Skeletal muscle tissue (tissue), 4 donors: Measurements from ENCODE around the gene BET1. TPM values are rescaled to one million over a fixed set of nuclear protein-coding genes. Genes with fewer than 3 reads are reported as not detected.

Experiments
- H3K27ac ChIP-seq: one replicate; pipeline ENCODE4 v1.7.0; 2013; ENCODE audit warnings: mild to moderate bottlenecking, low read depth, low read length, inconsistent platforms
- H3K27me3 ChIP-seq, 3 donors: one replicate each; pipeline ENCODE4 v1.7.0; 2013; ENCODE audit warnings: low read length in 3 of 3; ENCODE audit not compliant: control insufficient read depth in 3 of 3, insufficient read depth in 3 of 3
- H3K36me3 ChIP-seq, 3 donors: one replicate each; pipeline ENCODE4 v1.7.0; 2013; ENCODE audit warnings: low read length in 3 of 3; ENCODE audit not compliant: control insufficient read depth in 3 of 3, insufficient read depth in 3 of 3
- H3K4me1 ChIP-seq, 3 donors: one replicate each; pipeline ENCODE4 v1.7.0; 2013; ENCODE audit warnings: low read length in 3 of 3, mild to moderate bottlenecking in 3 of 3; ENCODE audit not compliant: control insufficient read depth in 3 of 3, insufficient read depth in 3 of 3
- H3K4me3 ChIP-seq, 3 donors: one replicate each; pipeline ENCODE4 v1.7.0; 2013; ENCODE audit warnings: low read length in 3 of 3
- H3K9ac ChIP-seq, 3 donors: one replicate each; pipeline ENCODE4 v1.7.0; 2013; ENCODE audit warnings: low read length in 3 of 3, mild to moderate bottlenecking in 3 of 3, moderate library complexity in 2 of 3, low read depth in 1 of 3
- H3K9me3 ChIP-seq, 3 donors: one replicate each; pipeline ENCODE4 v1.7.0; 2013; ENCODE audit warnings: low read length in 3 of 3; ENCODE audit not compliant: control insufficient read depth in 3 of 3
- total RNA-seq: library from RNA; depleted of rRNA; stranded (reverse); fragments of >200 nt; gene quantifications from one replicate; pipeline ENCODE4 v1.2.3, GENCODE V29; 2014
- donor health status: Osteomylitis.

BET1 gene
- total RNA-seq, 1 donor from 2014 or later, result 19.3 TPM

- Histone ChIP-seq H3K9me3 (no peaks in the 10 kb centered on the region), H3K4me1 (no peaks in the 10 kb centered on the region), H3K27me3 (no peaks in the 10 kb centered on the region), H3K9ac (no peak overlapping the region), H3K36me3 (no peaks in the 10 kb centered on the region), H3K4me3 (no peak overlapping the region), H3K27ac (no peak overlapping the region)
Measured at GRCh38 chr7:94016786-94017185, 12.6 kb upstream of the BET1 start.

GRCh38 chr7:94015538-94015937, 11.4 kb upstream of the BET1 start:
- Histone ChIP-seq H3K4me1 (no peaks in the 10 kb centered on the region), H3K4me3 (no peak overlapping the region), H3K27me3 (no peaks in the 10 kb centered on the region), H3K9ac (no peak overlapping the region), H3K36me3 (no peaks in the 10 kb centered on the region), H3K27ac (no peak overlapping the region), H3K9me3 (no peaks in the 10 kb centered on the region)

GRCh38 chr7:94012746-94013145, 8.6 kb upstream of the BET1 start:
- Histone ChIP-seq H3K27ac (no peak overlapping the region), H3K36me3 (no peaks in the 10 kb centered on the region), H3K9ac (no peak overlapping the region), H3K4me1 (no peaks in the 10 kb centered on the region), H3K4me3 (no peak overlapping the region), H3K27me3 (no peaks in the 10 kb centered on the region), H3K9me3 (no peaks in the 10 kb centered on the region)

- no peak overlapping the region for H3K27ac ChIP-seq
- no peaks in the 10 kb centered on the region for H3K4me1 ChIP-seq
- no peaks in the 10 kb centered on the region for H3K9me3 ChIP-seq
- no peak overlapping the region for H3K9ac ChIP-seq
- H3K4me3 ChIP-seq, result no peak overlapping the region
- H3K36me3 ChIP-seq, result no peaks in the 10 kb centered on the region
- H3K27me3 ChIP-seq, result no peaks in the 10 kb centered on the region
Measured at GRCh38 chr7:94011714-94012353, 7.7 kb upstream of the BET1 start.

- Histone ChIP-seq H3K36me3 (no peaks in the 10 kb centered on the region), H3K27ac (no peak overlapping the region), H3K9ac (no peak overlapping the region), H3K27me3 (peaks cover 0 to 2% (median 0%) of the 10 kb centered on the region in 3 donors), H3K4me1 (peaks cover 2 to 4% (median 2%) of the 10 kb centered on the region in 3 donors), H3K9me3 (no peaks in the 10 kb centered on the region), H3K4me3 (no peak overlapping the region)
Measured at GRCh38 chr7:94008537-94008936, 4.4 kb upstream of the BET1 start.

- H3K4me1 ChIP-seq, result peaks cover 2 to 16% (median 10%) of the 10 kb centered on the region in 3 donors
- no peak overlapping the region for H3K27ac ChIP-seq
- H3K27me3 ChIP-seq, result peaks cover 0 to 2% (median 0%) of the 10 kb centered on the region in 3 donors
- H3K4me3 ChIP-seq, result no peak overlapping the region
- no peaks in the 10 kb centered on the region for H3K36me3 ChIP-seq
- H3K9me3 ChIP-seq, result no peaks in the 10 kb centered on the region
- H3K9ac ChIP-seq, result no peak overlapping the region
Measured at GRCh38 chr7:94005753-94006152, 1.6 kb upstream of the BET1 start.

GRCh38 chr7:94003446-94004023, 620 bp downstream of the BET1 start:
- Histone ChIP-seq H3K4me3 (peak overlapping the region; percentile 88 to 94 (median 91)), H3K27me3 (peaks cover 0 to 2% (median 0%) of the 10 kb centered on the region in 3 donors), H3K27ac (peak overlapping the region; percentile 85), H3K9ac (peak overlapping the region; percentile 85 to 97 (median 94)), H3K4me1 (peaks cover 2 to 16% (median 10%) of the 10 kb centered on the region in 3 donors), H3K36me3 (no peaks in the 10 kb centered on the region), H3K9me3 (no peaks in the 10 kb centered on the region)

- Histone ChIP-seq H3K9me3 (no peaks in the 10 kb centered on the region), H3K36me3 (peaks cover 2 to 7% (median 7%) of the 10 kb centered on the region in 3 donors), H3K27ac (no peak overlapping the region), H3K9ac (no peak overlapping the region), H3K4me3 (no peak overlapping the region), H3K27me3 (peaks cover 0 to 2% (median 0%) of the 10 kb centered on the region in 3 donors), H3K4me1 (peaks cover 2 to 16% (median 10%) of the 10 kb centered on the region in 3 donors)
Measured at GRCh38 chr7:94001396-94001795, 2.8 kb downstream of the BET1 start.

- Histone ChIP-seq H3K9ac (no peak overlapping the region), H3K27me3 (no peaks in the 10 kb centered on the region), H3K9me3 (no peaks in the 10 kb centered on the region), H3K36me3 (peaks cover 2 to 22% (median 22%) of the 10 kb centered on the region in 3 donors), H3K4me1 (peaks cover 0 to 5% (median 5%) of the 10 kb centered on the region in 3 donors), H3K27ac (no peak overlapping the region), H3K4me3 (no peak overlapping the region)
Measured at GRCh38 chr7:93997868-93998267, 6.3 kb downstream of the BET1 start.

- H3K9me3 ChIP-seq, result no peaks in the 10 kb centered on the region
- no peak overlapping the region for H3K27ac ChIP-seq
- H3K27me3 ChIP-seq, result no peaks in the 10 kb centered on the region
- no peaks in the 10 kb centered on the region for H3K4me1 ChIP-seq
- H3K4me3 ChIP-seq, result no peak overlapping the region
- H3K36me3 ChIP-seq, result peaks cover 0 to 18% (median 15%) of the 10 kb centered on the region in 3 donors
- no peak overlapping the region for H3K9ac ChIP-seq
Measured at GRCh38 chr7:93992421-93993110, 11.6 kb downstream of the BET1 start.
